GM12878 (cell line): ENCODE results near the gene LRRC75B. TPM values are rescaled to one million over a fixed set of nuclear protein-coding genes. Genes with fewer than 3 reads are reported as not detected.

Experiments used
- IKZF1 ChIP-seq: fragments of 450-650 bp; conservative IDR thresholded peaks from 2 replicates; pipeline ENCODE4 v1.6.1; 2017; ENCODE audit warnings: antibody characterized with exemption, mild to moderate bottlenecking
- MTA2 ChIP-seq: fragments of 450-650 bp; IDR thresholded peaks from 2 replicates; pipeline ENCODE4 v1.6.1; 2016; ENCODE audit warnings: low read depth, mild to moderate bottlenecking, moderate library complexity
- MTA3 ChIP-seq: IDR thresholded peaks from 2 replicates; pipeline ENCODE4 v1.6.1; 2012; ENCODE audit warnings: low read length, inconsistent platforms, borderline replicate concordance
- RCOR1 ChIP-seq: conservative IDR thresholded peaks from 2 replicates; pipeline ENCODE4 v1.6.1; 2012; ENCODE audit warnings: low read depth, low read length, improper control_type of control experiment
- RELB ChIP-seq: fragments of 450-650 bp; IDR thresholded peaks from 2 replicates; pipeline ENCODE4 v1.6.1; 2017; ENCODE audit warnings: low read depth, mild to moderate bottlenecking, moderate library complexity
- SUPT20H ChIP-seq: IDR thresholded peaks from 2 replicates; pipeline ENCODE4 v1.6.1; 2011; ENCODE audit warnings: low read depth, mild to moderate bottlenecking, low read length, moderate library complexity, borderline replicate concordance; ENCODE audit not compliant: control insufficient read depth
- ZNF24 ChIP-seq: fragments of 450-650 bp; IDR thresholded peaks from 2 replicates; pipeline ENCODE4 v1.6.1; 2017; ENCODE audit warnings: antibody characterized with exemption, mild to moderate bottlenecking
- ZNF384 ChIP-seq: IDR thresholded peaks from 2 replicates; pipeline ENCODE4 v1.6.1; 2012; ENCODE audit warnings: low read depth, mild to moderate bottlenecking, low read length, improper control_type of control experiment, borderline replicate concordance
- polyA plus RNA-seq, 11 experiments: library from polyadenylated mRNA; depleted of rRNA in 4 of 11; unstranded in 6 of 11; stranded (reverse) in 5 of 11; fragments of >200 nt; fragmentation: Nextera tagmentation in 4 of 11; fragmentation: Illumina TruSeq in 1 of 11; extraction: Ambion mirVana in 4 of 11; extraction: Trizol in 1 of 11; gene quantifications; 1 replicate in 1 of 11; 2 replicates in 10 of 11; pipeline versions ENCODE4 v1.2.1 to v1.2.3, GENCODE V29; 2011 to 2016; ENCODE audit warnings: inconsistent platforms in 2 of 11, missing spikeins in 2 of 11, low read depth in 1 of 11
- total RNA-seq, 4 experiments: library from RNA; depleted of rRNA in 3 of 4; stranded (reverse); fragments of >200 nt in 3 of 4; fragmentation: Illumina TruSeq in 1 of 4; extraction: Trizol in 1 of 4; gene quantifications; 2 replicates each; pipeline versions ENCODE4 v1.2.1 to v1.2.3, GENCODE V29; 2013 to 2021
- TF ChIP-seq, protein P1 (sequence below): IDR thresholded peaks from 2 replicates; pipeline ENCODE4 v1.6.1; 2012; ENCODE audit warnings: low read depth, low read length, improper control_type of control experiment

Gene LRRC75B
- total and polyA plus RNA-seq, 10 of the 15 experiments (the other 5 are each of a cell fraction or from before 2014, with no cell fraction given) = 0.09 to 0.98 (median 0.11) TPM; not detected in 3

GRCh38 chr22:24583221-24584165 is 9.4 kb downstream of the LRRC75B start (continued):
- TF ChIP-seq RELB (no peak), IKZF1 (no peak), ZNF384 (no peak), MTA3 (no peak), SUPT20H (no peak), ZNF24 (no peak), MTA2 (no peak), RCOR1 (no peak)
- TF ChIP-seq, protein P1, sequence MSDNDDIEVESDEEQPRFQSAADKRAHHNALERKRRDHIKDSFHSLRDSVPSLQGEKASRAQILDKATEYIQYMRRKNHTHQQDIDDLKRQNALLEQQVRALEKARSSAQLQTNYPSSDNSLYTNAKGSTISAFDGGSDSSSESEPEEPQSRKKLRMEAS = no peak
